Thyroid gland (tissue), 4 donors: ENCODE data around the gene P4HA3. TPM values are rescaled to one million over a fixed set of nuclear protein-coding genes. Genes with fewer than 3 reads are reported as not detected.

Experiments used
- DNase-seq, 2 donors: peaks; one replicate each; pipeline ENCODE4 v3.0.0-alpha.2; 2019
- H3K27ac ChIP-seq, 3 donors: fragments of 200-600 bp; sonication (generic); 1 replicate in 2 of 3; 2 replicates in 1 of 3; pipeline ENCODE4 v1.5.1; 2016 to 2019; ENCODE audit warnings: mild to moderate bottlenecking in 1 of 3, moderate library complexity in 1 of 3
- H3K27me3 ChIP-seq: fragments of 200-600 bp; sonication (generic); one replicate; pipeline ENCODE4 v1.5.1; 2019
- H3K36me3 ChIP-seq, 2 donors: fragments of 200-600 bp; sonication (generic); one replicate each; pipeline ENCODE4 v1.5.1; 2016 to 2019
- H3K4me1 ChIP-seq, 2 donors: fragments of 200-600 bp; sonication (generic); one replicate each; pipeline ENCODE4 v1.5.1; 2017 to 2019
- H3K4me3 ChIP-seq, 3 donors: fragments of 200-600 bp; sonication (generic); replicated peaks in 1 of 3; 1 replicate in 2 of 3; 2 replicates in 1 of 3; pipeline ENCODE4 v1.5.1; 2016; ENCODE audit warnings: mild to moderate bottlenecking in 1 of 3
- H3K9me3 ChIP-seq: fragments of 200-600 bp; sonication (generic); one replicate; pipeline ENCODE4 v1.5.1; 2017
- POLR2A ChIP-seq, 2 donors: fragments of 450-650 bp; IDR thresholded peaks; one replicate each; pipeline ENCODE4 v1.6.1; 2017; ENCODE audit warnings: antibody characterized with exemption in 2 of 2, mild to moderate bottlenecking in 2 of 2, moderate library complexity in 1 of 2
- WGBS, 2 donors: methylation state at CpG; one replicate each; pipeline ENCODE4 v1.1.5; 2017; 5-methylcytosine and 5-hydroxymethylcytosine counted together
- intact Hi-C: fragments of 100-400 bp; cut with DNase I; formaldehyde crosslinking; loops from one replicate; pipeline ENCODE4 v1.15.1; 2023
- total RNA-seq, 4 donors: library from RNA; depleted of rRNA; stranded (reverse); fragments of >200 nt; gene quantifications; one replicate each; pipeline ENCODE4 v1.2.3, GENCODE V29; 2016
- TF ChIP-seq, protein P1 (sequence below), 6 experiments: fragments of 200-600 bp in 3 of 6; fragments of 450-650 bp in 3 of 6; sonication (generic) in 3 of 6; IDR thresholded peaks; one replicate each; pipeline ENCODE4 v1.5.1; 2016 to 2019; ENCODE audit warnings: antibody characterized with exemption in 6 of 6, mild to moderate bottlenecking in 2 of 6, inconsistent platforms in 1 of 6, moderate library complexity in 1 of 6

The P4HA3 gene
- total RNA-seq, 4 donors from 2014 or later, result 1.6 to 4.3 (median 2.7) TPM

DNA sequence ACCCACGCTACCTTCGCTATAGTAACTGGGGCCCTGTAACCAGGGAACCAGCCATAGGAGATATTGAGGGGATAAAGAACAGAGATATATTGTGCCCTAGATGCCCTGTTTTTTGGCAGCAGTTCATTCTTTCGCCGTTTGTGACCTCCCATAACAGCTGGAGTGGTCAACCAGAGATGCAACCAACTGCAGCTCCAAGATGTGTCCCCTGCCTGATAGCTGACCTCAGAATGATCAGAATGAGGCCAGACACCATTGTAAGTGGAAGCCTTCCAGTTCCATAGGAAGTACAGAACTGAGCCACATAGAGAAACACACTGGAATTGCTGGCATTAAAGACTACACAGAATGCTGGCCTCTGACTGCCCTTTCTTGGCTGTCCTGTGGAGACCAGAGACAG, 39.2 kb downstream of the P4HA3 start:
- Histone ChIP-seq H3K36me3 (no peaks in the 10 kb centered on the region), H3K27me3 (no peaks in the 10 kb centered on the region), H3K4me1 (no peaks in the 10 kb centered on the region), H3K9me3 (no peaks in the 10 kb centered on the region), H3K27ac (no peak overlapping the region), H3K4me3 (no peak overlapping the region)
- no peak for DNase-seq
- WGBS, 2 donors, result 93 to 94% methylated on average over 4 of the region's 4 CpGs
- TF ChIP-seq, protein P1, sequence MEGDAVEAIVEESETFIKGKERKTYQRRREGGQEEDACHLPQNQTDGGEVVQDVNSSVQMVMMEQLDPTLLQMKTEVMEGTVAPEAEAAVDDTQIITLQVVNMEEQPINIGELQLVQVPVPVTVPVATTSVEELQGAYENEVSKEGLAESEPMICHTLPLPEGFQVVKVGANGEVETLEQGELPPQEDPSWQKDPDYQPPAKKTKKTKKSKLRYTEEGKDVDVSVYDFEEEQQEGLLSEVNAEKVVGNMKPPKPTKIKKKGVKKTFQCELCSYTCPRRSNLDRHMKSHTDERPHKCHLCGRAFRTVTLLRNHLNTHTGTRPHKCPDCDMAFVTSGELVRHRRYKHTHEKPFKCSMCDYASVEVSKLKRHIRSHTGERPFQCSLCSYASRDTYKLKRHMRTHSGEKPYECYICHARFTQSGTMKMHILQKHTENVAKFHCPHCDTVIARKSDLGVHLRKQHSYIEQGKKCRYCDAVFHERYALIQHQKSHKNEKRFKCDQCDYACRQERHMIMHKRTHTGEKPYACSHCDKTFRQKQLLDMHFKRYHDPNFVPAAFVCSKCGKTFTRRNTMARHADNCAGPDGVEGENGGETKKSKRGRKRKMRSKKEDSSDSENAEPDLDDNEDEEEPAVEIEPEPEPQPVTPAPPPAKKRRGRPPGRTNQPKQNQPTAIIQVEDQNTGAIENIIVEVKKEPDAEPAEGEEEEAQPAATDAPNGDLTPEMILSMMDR (IDR thresholded peaks at IDR 0.05), result no peak
- no peak for TF ChIP-seq POLR2A (IDR thresholded peaks at IDR 0.05)
- intact Hi-C loops, result no loop called here

DNA sequence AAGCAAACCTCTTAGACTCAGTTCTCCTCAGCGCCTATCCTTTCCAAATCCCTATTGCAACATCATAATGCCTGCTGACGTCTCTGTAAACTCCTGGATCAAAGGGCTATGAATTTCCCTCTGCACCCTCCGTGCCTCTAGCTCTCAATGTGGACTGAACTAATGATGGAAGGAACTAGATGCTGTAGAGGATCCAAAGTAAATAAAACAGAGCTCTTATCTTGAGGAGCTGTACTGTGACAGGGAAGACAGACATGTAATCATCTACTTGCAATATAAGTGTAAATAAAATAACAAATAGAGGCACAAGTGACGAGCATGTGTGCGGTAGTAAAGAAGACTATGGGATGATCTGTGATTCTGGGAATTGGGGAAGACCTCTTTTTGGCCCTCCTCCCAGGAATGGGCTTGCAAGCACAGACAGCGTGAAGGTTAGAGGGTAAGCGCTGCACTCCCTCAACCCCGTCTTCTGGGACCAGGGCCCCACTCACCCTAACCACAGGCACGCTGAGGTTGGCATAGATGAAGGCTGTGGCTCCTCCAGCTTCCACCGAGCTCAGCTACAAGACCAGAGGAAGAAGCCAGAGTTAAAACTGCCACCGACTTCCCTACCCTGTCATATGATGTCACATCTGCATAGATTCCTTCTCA, 42.2 kb downstream of the P4HA3 start:
- DNase-seq, result no peak
- no peaks in the 10 kb centered on the region for H3K9me3 ChIP-seq
- TF ChIP-seq, protein P1 (IDR thresholded peaks at IDR 0.05), result no peak
- no peaks in the 10 kb centered on the region for H3K27me3 ChIP-seq
- no peaks in the 10 kb centered on the region for H3K36me3 ChIP-seq
- intact Hi-C loops, result no loop called here
- H3K27ac ChIP-seq, result no peak overlapping the region
- 76 to 85% methylated on average over 11 of the region's 11 CpGs for WGBS, 2 donors
- H3K4me3 ChIP-seq, result no peak overlapping the region
- H3K4me1 ChIP-seq, result peaks cover 17 to 20% of the 10 kb centered on the region in 2 donors

DNA sequence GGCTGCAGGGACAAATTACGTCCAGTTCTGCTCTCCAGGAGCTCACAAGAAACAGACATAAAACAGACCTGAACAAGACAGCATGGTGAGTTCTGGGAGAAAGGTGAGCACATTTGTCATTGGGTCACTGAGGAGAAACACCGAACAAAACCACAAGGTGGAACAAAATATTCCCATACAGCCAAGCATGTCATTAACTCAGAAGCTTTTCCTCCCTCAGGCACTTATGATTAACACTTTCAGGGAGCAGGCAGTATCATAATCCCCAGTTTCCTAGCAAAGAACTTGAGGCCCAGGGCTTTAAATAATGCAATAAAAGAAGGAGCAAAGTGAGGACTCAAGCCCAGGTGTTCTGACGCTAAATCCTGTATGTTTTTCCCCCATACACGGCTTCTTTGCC, 43.0 kb downstream of the P4HA3 start:
- H3K27me3 ChIP-seq, result no peaks in the 10 kb centered on the region
- TF ChIP-seq POLR2A (IDR thresholded peaks at IDR 0.05), result no peak
- TF ChIP-seq, protein P1 (IDR thresholded peaks at IDR 0.05), result no peak
- H3K36me3 ChIP-seq, result no peaks in the 10 kb centered on the region
- peaks cover 17 to 20% of the 10 kb centered on the region in 2 donors for H3K4me1 ChIP-seq
- no peaks in the 10 kb centered on the region for H3K9me3 ChIP-seq
- no peak overlapping the region for H3K4me3 ChIP-seq
- DNase-seq, result no peak
- 77 to 81% methylated on average over 4 of the region's 4 CpGs for WGBS, 2 donors
- no peak overlapping the region for H3K27ac ChIP-seq
- intact Hi-C loops, result no loop called here

DNA sequence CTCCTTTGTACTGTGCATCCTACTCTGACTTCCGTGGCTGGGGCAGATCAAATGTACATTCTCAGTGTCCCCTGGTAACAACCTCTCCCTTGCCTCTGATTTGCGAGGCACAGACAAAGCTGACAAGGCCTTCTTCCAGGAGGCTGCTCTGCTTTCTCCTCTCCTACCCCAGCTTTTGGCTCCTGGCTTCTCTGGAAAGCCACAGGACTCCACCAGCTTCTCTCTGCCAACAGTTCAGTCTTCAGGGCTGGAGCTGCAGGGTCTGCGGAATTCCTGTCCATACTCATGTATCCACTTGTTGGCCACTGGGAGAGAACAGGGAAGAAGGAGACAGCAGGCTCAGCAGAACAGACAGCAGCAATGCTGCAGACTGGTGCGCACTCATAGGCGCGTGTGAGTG, 44.4 kb downstream of the P4HA3 start:
- Histone ChIP-seq H3K27me3 (no peaks in the 10 kb centered on the region), H3K4me1 (peaks cover 17 to 20% of the 10 kb centered on the region in 2 donors), H3K9me3 (no peaks in the 10 kb centered on the region), H3K36me3 (no peaks in the 10 kb centered on the region), H3K27ac (no peak overlapping the region), H3K4me3 (no peak overlapping the region)
- TF ChIP-seq, protein P1 (IDR thresholded peaks at IDR 0.05), result no peak
- 98 to 99% methylated on average over 6 of the region's 6 CpGs for whole genome bisulfite sequencing, 2 donors
- intact Hi-C loops, result no loop called here
- no peak for DNase-seq

DNA sequence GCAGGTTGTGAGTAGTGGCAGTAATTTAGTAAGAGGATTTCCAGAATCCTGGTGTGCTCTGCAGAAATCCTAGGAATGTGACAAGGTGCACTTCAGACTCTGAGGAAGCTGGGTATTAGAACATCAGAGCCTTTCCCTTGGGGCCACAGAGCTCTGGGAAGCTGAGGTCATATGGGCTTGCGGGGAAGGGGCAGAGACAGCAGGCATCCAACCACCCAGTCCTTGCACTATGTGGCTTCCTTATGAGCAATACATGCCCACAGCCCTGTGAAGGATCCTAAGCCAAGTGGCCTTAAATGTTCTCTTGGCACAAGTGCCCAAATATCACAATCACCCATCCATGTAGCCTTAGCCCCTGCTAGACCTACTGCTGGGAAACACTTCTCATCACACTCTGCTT, 46.2 kb downstream of the P4HA3 start:
- 43% methylated on average over 1 of the region's 1 CpG; no CpG with 5 or more reads in 1 of the 2 donors for WGBS, 2 donors
- no peak overlapping the region for H3K4me3 ChIP-seq
- no peaks in the 10 kb centered on the region for H3K36me3 ChIP-seq
- DNase-seq, result peak; percentile 54 to 67
- H3K27ac ChIP-seq, result peak overlapping the region in 2 of 3 donors; percentile 48 to 61
- TF ChIP-seq POLR2A (IDR thresholded peaks at IDR 0.05), result no peak
- TF ChIP-seq, protein P1 (IDR thresholded peaks at IDR 0.05), result no peak
- no peaks in the 10 kb centered on the region for H3K9me3 ChIP-seq
- intact Hi-C loops, result no loop called here
- H3K27me3 ChIP-seq, result no peaks in the 10 kb centered on the region
- H3K4me1 ChIP-seq, result peaks cover 17 to 20% of the 10 kb centered on the region in 2 donors
